ENCODE measurements around the gene CDH4.

DNA sequence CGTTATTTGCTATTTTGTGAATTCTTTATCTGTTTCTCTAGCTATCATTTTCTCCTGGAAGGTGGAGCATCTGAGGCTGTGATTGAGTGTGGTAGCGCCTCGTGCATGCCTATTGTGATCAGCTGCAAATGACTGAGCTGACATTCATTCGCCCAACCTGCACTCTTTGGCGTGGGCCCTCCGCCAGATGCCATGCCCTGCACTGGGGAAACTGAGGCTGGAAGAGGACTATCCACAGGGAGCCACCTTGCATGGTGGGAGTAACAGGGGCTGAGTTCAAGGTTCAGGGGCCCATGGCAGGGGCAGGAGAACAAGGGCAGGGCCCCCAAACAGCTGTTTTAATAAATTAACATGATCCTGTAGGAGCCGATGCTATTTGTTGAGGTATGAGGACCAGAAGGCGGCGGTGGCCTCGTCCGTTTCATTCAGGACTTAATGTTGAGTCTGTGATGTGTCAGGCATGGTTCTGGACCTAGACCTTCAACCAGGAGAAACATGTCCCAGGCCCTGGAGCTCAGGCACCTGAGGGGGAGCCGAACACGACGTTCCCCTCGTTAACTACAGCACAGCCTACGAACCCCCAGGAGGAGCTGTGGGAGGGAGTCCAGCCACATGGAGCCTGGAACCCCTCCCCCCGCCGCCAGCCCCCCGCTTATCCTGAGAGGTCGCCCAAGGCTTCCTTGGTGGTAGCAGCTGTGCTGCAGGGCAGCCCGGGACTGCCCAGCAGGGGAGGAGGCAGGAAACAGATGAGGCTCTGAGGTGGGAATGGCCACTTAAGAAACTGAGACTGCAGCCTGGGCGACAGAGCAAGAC, 242.9 kb downstream of the CDH4 start:
- no peak for TF ChIP-seq CTCF (IDR thresholded peaks at IDR 0.05; ENCODE audit: insufficient read depth, low read depth, low read length)
- no peak for TF ChIP-seq EZH2 (IDR thresholded peaks at IDR 0.05; ENCODE audit: insufficient read depth, low read length)

Data from astrocyte (in vitro differentiated cells and primary cell).